HepG2 (cell line): ENCODE results near the gene SEPHS2. TPM values are rescaled to one million over a fixed set of nuclear protein-coding genes. Genes with fewer than 3 reads are reported as not detected.

ENCODE experiments used
- ARNT ChIP-seq: fragments of 450-650 bp; IDR thresholded peaks from 2 replicates; pipeline ENCODE4 v1.6.1; 2017
- FUBP1 ChIP-seq: sonication (generic); formaldehyde crosslinking; IDR thresholded peaks from 2 replicates; pipeline ENCODE4 v1.5.1; 2020; ENCODE audit warnings: missing genetic modification reagents, mild to moderate bottlenecking, borderline replicate concordance
- HIVEP1 ChIP-seq: sonication (generic); formaldehyde crosslinking; IDR thresholded peaks from 2 replicates; pipeline ENCODE4 v1.4.0; 2020; ENCODE audit warnings: mild to moderate bottlenecking, missing genetic modification reagents
- JARID2 ChIP-seq: sonication (generic); formaldehyde crosslinking; IDR thresholded peaks from 2 replicates; pipeline ENCODE4 v1.8.1; 2023; ENCODE audit warnings: missing genetic modification reagents, inconsistent platforms; ENCODE audit not compliant: insufficient replicate concordance
- NCOA1 ChIP-seq: sonication (generic); formaldehyde crosslinking; IDR thresholded peaks from 2 replicates; pipeline ENCODE4 v1.9.0; 2021; ENCODE audit warnings: missing genetic modification reagents
- RARG ChIP-seq: sonication (generic); formaldehyde crosslinking; IDR thresholded peaks from 2 replicates; pipeline ENCODE4 v1.4.0; 2020; ENCODE audit warnings: low read depth, mild to moderate bottlenecking, missing genetic modification reagents
- SOX6 ChIP-seq, 2 experiments: fragments of 450-650 bp in 1 of 2; sonication (generic) in 1 of 2; formaldehyde crosslinking in 1 of 2; IDR thresholded peaks; 2 replicates each; pipeline versions ENCODE4 v1.4.0 to v1.6.1; 2017 to 2020; ENCODE audit warnings: antibody characterized with exemption in 1 of 2, mild to moderate bottlenecking in 1 of 2, missing genetic modification reagents in 1 of 2
- TRAFD1 ChIP-seq: sonication (generic); formaldehyde crosslinking; IDR thresholded peaks from 2 replicates; pipeline ENCODE4 v1.5.1; 2020; ENCODE audit warnings: missing genetic modification reagents, mild to moderate bottlenecking, borderline replicate concordance
- ZNF318 ChIP-seq: sonication (generic); formaldehyde crosslinking; IDR thresholded peaks from 2 replicates; pipeline ENCODE4 v1.4.0; 2020; ENCODE audit warnings: mild to moderate bottlenecking, missing genetic modification reagents
- ZNF614 ChIP-seq: IDR thresholded peaks from 2 replicates; pipeline ENCODE4 v1.6.1; 2018; ENCODE audit warnings: missing biosample characterization, missing genetic modification reagents, inconsistent platforms, borderline replicate concordance
- ZNF687 ChIP-seq: sonication (generic); formaldehyde crosslinking; IDR thresholded peaks from 2 replicates; pipeline ENCODE4 v1.5.1; 2020; ENCODE audit warnings: mild to moderate bottlenecking, missing genetic modification reagents, moderate library complexity
- polyA plus RNA-seq, 8 experiments: library from polyadenylated mRNA; depleted of rRNA in 3 of 8; stranded (reverse) in 7 of 8; unstranded in 1 of 8; fragments of >200 nt; fragmentation: Illumina TruSeq in 4 of 8; extraction: Trizol in 4 of 8; gene quantifications; 2 replicates each; pipeline versions ENCODE4 v1.2.1 to v1.2.3, GENCODE V29; 2011 to 2016; ENCODE audit warnings: low read depth in 4 of 8, missing spikeins in 1 of 8, mixed read lengths in 1 of 8; ENCODE audit not compliant: insufficient read depth in 1 of 8
- total RNA-seq, 5 experiments: library from RNA; depleted of rRNA; stranded (reverse); fragments of >200 nt; fragmentation: Illumina TruSeq; extraction: Trizol; gene quantifications; 2 replicates each; pipeline ENCODE4 v1.2.3, GENCODE V29; 2016; ENCODE audit warnings: low read depth in 1 of 5

Gene SEPHS2
- total and polyA plus RNA-seq, 2 of the 13 experiments (the other 11 are each of a cell fraction or from before 2014, with no cell fraction given): 20.7 to 127 TPM

- TF ChIP-seq JARID2 (CRISPR knock-in tag) (no peak), SOX6 (IDR thresholded peaks at IDR 0.05) (no peak), SOX6 (CRISPR knock-in tag; IDR thresholded peaks at IDR 0.05) (peak; percentile 84), RARG (CRISPR knock-in tag) (0 out of 2 replicates have a peak, but pooled peaks have one; percentile 17), TRAFD1 (CRISPR knock-in tag) (no peak), HIVEP1 (peak; percentile 56), ARNT (no peak), FUBP1 (CRISPR knock-in tag) (no peak), ZNF687 (peak; percentile 97), ZNF318 (CRISPR knock-in tag) (no peak), ZNF614 (CRISPR knock-in tag) (peak; percentile 53; the same call in 1 of the 2 replicates), NCOA1 (CRISPR knock-in tag) (peak; percentile 95)
Measured at GRCh38 chr16:30407102-30407803, 38.4 kb downstream of the SEPHS2 start, which contains the start of gene ZNF771 (continued).
